A549 (cell line): ENCODE data around the gene ZFAND6.

Experiments
- BHLHE40 ChIP-seq: IDR thresholded peaks from 2 replicates; pipeline ENCODE4 v1.6.1; 2012; ENCODE audit warnings: low read depth, low read length, inconsistent platforms
- CTCF ChIP-seq: fragments of >200 bp; sonication (Bioruptor Twin); formaldehyde crosslinking; IDR thresholded peaks from 3 replicates; pipeline ENCODE4 v1.5.1; 2016
- HOXB13 ChIP-seq: fragments of 250-450 bp; sonication (Bioruptor Pico); IDR thresholded peaks from 2 replicates; pipeline ENCODE4 v1.5.0; 2020; ENCODE audit warnings: low read depth, mild to moderate bottlenecking, moderate library complexity
- MAX ChIP-seq: IDR thresholded peaks from 2 replicates; pipeline ENCODE4 v1.6.1; 2012
- POLR2A ChIP-seq: IDR thresholded peaks from 2 replicates; pipeline ENCODE4 v1.6.1; 2012; ENCODE audit warnings: mild to moderate bottlenecking, low read length

GRCh38 chr15:80159811-80160569, 100.5 kb downstream of the ZFAND6 start:
- TF ChIP-seq CTCF (no peak), HOXB13 (no peak), POLR2A (no peak), MAX (no peak), BHLHE40 (no peak)
